HG02610 (cell line): ENCODE data around the gene KBTBD13.
"Not testable (repeated sequence)": the region's sequence is repeated elsewhere in the genome, so short reads cannot be mapped to it uniquely, and the experiment has no call there.

Source experiments
- ATAC-seq: cut with Tn5 transposase; IDR thresholded peaks from one replicate; pipeline ENCODE4 v1.9.1; 2021; ENCODE audit warnings: mild to moderate bottlenecking, moderate library complexity; ENCODE audit not compliant: unreplicated experiment

The KBTBD13 gene

DNA sequence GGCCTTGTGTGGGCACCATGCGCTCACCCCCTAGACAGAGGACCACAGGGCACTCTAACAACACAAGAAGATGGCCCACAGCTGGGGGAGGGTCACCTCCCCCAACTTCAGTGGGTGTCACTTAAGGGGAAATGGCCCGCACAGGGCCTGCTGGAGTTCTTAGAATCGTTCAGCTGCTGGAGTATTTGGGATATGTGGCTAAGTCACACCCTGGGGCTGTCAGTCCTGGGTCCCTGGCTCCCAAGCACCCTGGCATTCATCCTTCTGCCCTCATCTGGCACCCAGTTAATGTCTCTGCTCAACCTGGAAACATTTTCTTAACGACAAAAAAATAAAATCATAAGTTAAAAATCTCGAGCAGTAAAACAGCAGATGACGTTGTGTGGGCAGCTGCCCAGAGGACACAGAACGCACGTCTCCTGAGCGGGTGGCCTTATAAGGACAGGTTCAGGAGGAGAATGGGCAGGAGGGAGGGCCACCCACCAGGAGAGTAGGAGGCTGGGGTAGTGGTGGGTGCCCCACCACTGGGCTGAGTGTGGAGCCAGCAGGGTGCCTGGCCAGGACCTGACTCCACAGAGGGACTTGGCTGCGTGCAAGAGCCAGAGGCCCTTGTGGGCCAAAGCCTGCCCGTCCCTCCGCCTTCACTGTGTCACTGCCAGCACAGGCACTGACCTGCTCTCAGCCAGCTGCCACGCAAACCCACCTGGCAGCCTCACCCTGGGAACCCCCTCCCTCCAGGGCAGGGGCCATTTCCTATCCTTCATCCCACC is 11.5 kb downstream of the KBTBD13 start:
- ATAC-seq = no peak

DNA sequence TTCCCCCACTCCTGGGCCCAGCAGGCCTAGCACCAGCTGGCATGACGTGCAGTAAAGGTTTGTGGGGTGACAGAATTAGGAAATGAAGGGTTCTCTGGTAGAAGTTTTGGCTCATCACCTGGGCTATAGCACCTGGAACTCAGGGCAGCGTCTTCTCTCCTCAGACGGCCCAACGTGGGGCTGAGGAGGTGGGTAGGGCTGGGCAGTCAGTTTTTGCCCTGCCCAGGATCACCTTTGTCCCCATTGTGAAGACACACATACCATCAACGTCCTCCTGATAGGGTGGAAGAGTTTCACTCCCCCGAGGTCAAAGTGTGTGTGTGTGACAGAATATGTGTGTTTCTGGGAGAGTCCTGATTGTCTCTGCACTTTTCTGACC is 12.1 kb downstream of the KBTBD13 start:
- no peak for ATAC-seq

DNA sequence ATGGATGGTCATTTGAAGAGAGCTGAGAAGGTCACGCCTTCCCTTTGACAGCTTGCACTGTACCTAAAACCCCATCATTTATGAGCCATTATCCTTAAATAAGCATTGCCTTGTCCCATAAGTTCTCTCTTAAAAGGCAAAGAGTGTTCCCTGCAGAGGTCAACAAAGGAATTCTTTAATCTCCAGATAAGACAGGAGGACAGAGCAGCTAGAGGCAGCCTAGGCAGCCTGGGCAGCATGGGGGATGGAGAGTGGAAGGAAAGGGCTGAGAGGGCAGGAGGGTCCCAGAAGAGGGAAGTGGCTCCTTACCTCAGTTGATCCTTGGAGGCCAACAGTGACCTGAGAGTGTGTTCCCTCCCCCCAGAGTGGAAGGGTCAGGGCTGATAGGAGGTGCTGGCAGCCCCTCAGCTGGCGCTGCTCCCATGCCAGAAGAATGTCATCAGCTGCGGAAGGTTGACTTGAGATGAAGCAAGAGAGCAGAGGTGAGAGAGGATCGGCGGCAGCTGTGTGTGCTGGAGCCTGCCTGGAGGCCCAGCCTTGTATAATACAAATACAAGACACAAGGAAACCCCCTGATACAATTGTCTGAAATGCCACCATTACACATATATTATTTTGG is 12.8 kb downstream of the KBTBD13 start:
- no peak for ATAC-seq

DNA sequence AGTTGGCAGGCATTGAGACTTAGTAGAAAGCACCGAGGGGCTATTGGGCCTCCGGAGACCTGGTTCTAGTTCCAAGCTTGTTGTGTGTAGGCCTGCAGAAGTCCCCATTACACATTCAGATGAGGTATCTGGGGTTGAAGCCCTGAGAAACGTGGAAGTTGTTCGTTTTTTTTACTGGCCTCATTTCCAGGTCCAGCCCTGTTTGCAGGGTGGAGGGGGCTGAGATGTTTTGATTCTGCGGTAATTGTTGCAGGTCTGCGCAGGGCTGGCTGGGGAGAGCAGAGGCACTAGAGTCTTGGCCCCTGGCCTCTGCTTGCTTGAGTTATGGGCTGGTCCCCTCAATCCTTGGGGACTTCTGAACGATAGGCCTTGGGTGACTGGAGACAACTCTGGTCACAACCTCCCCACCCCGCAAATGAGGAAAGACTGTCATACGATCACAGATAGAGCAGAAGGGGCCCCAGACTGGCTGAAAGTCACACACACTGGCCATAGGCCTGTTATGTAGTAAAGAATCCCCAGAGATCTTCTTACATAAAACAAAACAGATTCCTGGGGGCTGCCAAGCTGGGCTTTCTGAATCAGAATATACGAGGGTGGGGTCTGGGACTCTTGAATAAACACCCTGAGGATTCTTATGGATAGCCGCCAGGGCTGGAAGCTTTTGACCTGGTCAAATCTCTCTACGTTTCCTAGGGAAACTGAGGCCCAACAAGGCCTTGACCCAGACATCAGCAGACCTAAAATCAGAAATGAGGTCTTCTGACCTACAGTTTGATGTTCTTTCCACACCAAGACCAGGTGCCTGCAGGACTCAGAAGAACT is 15.6 kb downstream of the KBTBD13 start:
- ATAC-seq = no peak

DNA sequence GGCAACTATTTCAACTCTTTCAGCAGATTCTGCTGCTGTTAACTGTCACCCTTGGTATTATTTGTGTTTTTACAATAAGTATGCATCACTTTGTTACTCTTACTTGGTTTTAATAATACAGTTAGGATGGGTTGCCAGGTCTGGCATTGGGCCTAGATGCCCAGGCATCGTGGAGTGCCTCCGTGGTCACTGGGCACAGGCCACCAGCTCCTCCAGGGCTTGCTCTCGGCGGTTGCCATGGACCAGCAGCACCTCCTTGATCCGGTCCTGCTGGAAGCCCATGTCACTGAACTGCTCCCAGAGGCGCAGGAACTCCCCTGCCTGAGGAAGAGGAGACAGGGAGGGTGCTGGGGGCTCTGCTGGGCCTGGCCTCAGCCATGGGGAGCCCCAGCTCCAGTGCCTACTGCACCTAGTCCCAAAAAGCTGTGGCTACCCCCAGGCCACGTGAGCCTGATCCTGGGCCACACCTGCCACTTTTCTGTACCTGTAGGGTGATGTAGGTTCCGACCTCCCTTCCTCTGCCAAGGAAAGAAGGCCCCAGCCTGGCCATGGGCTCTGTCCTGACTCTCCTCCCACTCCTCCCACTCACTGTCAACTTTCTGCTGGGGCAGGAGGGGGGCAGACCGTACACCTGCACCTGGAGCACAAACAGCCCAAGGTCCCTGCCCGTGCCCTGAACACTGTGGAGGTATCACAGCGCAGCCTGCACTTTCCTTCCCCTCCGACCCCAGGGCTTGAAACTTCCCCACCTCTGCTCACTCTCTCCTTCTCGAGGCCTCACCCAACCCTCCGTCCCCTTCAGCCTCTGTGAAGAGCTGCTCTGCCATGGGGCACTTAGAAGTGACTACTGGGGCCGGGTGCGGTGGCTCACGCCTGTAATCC is 16.6 kb downstream of the KBTBD13 start:
- no peak for ATAC-seq

DNA sequence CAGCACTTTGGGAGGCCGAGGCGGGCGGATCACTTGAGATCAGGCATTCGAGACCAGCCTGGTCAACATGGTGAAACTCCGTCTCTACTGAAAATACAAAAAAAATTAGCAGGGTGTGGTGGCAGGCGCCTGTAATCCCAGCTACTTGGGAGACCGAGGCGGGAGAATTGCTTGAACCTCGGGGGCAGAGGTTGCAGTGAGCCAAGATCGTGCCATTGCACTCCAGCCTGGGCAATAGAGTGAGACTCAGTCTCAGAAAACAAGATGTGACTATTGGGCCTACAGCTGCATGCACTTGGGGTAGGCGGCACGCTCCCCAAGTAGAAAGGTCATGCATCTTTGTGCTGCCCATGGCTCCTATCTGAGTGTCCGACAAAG is 17.2 kb downstream of the KBTBD13 start:
- ATAC-seq = not testable (repeated sequence)

DNA sequence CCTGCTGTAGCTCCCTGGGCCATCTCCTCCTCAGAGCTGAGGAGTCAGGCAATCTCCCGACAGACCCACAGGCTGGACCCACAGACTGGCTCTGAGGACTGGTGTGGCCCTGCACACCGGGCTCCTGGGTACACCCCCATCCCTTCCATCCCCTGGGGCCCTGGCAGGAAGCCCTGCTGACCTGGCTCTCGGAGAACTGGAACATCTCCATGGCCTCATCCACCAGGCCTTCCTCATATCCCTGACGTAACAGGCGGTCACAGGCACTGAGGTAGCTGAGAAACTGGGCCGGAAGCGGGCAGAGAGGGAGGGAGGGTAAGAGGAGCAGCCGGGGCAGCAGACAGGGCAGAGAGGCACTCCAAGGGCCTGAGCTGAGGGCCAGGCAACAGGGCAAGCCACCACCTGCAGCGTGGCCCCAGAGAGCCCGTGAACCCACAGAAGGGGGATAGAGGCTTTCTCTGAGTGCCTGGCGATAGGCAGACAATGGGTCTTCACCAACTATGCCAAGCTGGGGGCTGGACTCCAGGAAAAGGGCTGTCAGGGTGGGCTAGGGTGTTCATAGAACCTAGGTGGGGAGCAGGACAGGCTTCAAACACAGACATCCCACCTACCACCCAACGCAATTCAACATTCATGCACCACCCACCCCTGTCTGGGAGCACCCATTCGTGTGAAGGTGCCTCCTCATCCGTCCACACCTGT is 17.9 kb downstream of the KBTBD13 start:
- ATAC-seq = no peak

DNA sequence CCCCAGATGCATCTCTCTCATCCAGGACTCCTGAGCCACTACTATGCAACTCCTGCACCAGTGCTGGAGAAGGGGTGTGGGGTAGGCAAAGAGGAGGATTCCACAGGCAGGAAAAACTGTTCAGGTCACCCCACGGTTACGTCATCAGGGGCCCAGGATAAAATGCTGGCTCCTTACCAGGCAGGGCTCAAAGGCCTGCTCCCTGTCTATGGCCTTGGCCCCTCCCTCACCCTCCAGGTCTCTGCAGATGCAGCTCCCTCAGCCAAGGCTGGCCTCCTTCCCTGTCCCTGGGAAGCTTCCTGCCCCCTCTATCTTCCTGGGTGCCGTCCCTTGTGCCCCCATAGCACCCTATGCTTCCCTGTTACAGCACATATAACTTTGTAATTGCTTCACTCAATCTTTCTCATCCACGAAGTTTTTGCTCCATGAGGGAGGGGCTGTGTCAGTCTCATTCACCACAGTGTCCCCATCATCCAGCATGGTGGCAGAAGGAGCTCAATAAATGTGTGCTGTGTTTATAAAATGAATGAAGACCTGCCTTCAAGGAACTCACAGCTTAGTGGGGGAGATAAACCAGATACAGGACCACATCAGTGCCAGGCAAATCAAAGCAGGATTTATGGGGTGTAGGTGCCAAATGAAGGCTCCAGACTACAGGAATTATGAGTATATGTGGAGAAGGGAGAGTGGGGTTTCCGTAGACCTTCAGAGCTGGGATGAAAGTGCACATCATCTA is 18.6 kb downstream of the KBTBD13 start:
- no peak for ATAC-seq

DNA sequence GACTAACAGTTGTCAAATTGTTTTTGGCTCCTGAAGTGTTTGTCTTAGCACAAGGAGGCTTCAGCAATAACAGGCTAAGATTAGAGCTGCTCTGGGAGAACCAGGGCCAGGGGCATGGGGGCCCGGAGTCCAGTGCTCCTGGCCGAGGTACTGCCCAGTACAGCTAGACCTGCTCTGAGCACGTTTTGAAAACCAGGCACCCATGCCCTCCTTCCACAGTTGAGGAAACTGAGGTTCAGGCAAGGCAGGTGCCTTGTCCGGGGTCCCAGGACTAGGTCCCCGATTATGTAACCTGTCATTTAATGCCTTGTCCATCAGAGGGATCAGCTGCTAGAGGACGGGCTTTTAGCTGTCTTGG is 19.2 kb downstream of the KBTBD13 start:
- no peak for ATAC-seq

DNA sequence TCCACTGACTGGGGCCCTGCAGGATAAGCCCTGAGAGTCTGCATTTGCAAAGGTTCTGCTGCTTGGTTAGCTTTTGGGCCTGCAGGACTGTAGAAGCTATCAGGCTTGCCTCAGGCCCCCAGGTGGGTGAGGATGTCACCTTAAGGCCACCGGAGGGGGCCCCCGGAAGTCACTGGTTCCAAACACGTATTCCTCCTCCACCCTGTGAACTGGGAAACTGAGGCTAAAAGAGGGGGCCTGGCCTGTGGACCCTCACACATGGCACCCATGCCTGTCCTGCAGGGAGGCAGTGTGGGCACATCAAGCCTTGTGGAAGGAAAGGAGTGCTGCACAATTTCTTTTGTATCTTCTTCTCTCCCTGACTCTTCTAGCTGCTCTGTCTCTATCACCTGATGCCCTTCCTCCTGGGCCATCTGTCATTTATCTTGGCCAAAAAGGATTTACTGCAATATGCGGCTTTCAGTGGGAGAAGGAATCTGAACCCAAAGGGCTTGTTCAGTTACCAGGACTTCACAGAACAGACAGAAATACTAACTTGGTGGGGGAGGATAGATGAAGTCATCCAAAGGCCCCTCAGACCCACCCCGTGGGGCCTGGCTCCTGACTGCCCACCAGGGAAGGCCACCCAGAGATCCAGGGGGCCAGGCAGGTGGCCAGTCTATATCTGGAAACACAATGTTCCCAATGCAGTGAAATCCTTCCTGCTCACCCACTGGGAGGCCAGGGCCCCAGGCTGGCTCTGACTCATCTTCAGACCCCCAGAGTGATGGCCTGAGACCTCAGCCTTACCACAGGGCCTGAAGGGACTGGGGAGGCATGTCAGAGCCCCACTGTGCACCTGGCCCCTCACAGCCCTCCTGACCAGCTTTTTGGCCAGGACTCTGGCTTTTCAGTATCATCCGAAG is 20.2 kb downstream of the KBTBD13 start:
- no peak for ATAC-seq

DNA sequence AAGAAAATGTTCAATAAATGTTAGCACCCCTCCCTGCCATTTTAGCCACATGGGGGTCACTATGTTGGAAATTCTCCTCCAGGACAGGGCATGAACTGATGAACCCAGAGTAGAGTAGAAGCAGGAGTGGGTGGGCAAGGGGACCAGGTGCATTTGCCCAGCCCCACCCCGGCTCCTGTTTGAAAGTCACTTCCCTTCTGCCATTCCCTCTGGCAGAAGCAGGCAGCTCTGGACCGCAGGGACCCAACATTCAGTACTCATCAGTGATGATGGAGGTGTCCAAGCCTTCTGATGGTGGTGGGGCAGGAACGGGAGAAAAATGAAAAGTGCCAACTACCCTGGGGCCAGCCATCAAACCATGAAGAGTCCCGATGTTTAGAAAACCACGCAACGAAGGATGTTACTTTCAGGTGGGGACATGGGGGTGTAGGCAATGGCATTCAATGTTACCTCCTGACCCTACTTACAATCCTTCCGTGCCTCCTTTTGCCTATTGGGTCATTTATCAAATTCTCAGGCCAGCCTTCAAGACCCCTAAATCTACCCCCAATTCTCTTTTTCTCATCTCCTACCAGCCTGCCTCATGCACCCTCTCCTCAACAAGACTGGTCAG is 21.2 kb downstream of the KBTBD13 start:
- no peak for ATAC-seq

DNA sequence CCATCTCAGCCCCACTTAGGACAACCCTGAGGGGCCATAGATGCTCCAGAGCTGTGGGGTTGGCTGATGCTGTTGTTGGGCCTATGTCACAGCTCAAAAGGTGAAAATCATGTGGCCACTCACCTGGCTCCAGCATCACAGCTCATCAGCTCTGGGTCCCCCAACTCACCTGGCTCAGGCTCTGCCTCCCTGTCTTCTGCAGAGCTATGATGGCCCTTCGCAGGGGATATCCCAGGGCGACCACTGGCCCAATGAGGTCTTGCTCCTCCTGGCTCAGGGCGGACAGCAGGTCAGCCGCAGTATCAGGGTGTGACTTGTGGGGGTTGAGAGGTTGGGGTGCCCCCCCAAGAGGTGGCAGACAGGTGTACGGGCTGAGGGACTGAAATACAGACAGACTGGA is 22.8 kb downstream of the KBTBD13 start:
- ATAC-seq = no peak

DNA sequence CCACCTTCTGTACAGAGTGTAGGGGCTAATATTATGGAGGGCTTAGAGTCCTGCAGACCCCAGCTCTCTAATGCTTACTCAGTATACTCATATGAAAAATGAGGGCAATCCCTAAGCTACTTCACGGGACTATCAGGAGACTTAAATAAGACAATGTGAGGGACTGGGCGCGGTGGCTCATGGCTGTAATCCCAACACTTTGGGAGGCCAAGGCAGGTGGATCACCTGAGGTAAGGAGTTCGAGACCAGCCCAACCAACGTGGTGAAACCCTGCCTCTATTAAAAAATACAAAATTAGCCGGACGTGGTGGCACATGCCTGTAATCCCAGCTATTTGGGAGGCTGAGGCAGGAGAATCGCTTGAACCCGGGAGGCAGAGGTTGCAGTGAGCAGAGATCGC is 23.3 kb downstream of the KBTBD13 start:
- ATAC-seq = not testable (repeated sequence)

DNA sequence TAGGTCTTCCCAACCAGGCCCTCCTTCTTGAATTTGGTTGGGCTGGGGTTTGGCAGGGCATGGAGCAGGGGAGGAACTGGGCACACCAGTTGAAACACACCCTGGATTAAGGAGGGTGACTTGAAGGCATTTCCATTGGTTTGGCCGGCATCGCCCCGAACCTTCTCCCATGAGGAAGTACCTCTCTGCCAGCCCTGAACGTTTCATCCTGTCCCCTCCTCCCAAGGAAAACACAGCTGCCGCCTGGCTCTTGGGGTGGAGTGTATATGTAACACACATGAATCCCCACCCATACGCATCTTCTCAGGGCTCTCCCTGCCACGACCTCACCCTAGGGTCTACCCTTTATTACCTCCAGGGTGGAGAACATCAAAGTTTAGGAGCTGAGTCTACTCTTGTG is 23.9 kb downstream of the KBTBD13 start:
- ATAC-seq = no peak

DNA sequence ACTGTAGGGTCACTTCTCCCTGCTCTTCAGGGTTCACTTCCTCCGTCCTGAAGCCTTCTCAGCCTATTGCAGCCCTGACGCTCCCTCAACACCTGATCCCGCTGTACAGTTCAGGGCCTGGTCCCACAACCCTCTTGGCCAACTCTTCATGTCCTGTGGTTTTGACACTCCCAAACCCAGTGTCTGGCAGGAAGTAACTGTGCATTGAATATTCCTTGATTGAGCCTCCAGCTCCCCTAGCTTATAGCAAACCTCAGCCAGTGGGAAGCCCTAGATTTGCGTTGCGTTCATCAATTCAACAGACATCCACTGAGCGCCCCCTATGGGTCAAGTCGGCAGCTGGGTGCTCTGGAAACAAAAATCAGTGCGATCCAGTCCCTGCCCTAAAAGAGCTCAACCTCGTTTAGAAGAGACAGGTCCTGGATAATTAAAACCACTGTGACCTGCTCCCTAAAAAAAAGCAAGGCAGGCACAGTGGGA is 24.9 kb downstream of the KBTBD13 start:
- ATAC-seq = no peak

DNA sequence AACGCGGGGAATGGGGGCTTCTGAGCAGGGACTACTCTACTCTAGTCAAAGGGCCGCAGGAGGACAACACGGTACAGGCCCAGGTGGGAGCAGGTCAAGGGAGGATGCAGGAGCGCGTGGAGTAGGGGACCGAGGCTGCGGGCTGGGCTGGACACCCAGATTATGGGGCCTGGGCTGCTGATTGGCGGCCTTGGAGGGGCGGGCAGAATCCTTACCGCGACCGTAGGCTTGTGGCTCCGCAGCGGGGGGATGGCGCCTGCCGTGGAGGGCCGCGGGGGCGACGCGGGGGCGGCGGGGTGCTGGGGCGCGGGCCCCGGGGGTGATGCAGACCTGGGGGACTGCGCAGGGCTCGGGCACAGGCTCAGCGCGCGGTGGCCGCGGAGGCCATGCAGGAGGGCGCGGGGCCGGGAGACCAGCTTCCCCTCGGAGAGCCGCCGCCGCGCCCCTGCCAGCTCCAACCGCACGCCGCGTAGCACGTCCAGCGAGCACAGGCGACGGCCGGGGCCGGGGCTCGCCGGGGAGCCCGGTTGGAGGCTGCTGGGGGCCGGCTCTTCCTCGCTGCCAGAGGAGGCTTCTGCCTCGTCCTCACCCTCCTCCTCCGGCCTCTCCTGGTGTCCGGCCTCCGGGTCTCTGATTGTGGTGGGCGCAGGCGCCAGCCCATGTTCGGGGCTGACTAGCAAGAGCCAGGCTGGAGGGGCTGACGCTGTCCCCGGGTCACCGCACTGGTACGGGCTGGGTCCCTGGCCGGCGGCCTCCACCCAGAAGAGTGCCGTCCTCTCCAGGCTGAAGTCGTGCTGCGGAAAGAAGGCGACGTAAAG is 25.6 kb downstream of the KBTBD13 start:
- ATAC-seq = no peak

DNA sequence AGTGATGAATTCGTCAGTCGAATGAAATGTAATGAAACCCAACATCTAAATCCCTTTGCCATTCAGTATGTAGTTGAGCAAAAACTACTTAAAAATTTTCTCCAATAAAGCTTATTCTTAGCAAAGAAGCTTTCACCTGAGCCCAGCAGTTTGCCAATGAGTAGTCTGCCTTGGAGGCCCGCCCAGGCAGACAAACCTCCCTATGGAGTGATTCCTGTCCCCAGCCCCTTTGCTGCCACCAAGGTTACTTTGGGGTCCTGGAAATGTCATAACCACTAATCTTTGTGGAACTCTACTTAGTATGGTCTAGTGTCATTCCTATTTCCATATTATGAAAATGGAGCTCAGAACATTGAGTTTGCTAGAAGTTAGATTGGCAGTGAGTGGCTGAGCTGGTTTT is 26.4 kb downstream of the KBTBD13 start:
- ATAC-seq = no peak
